ENCODE results near the gene ZNF565.
"Not testable (repeated sequence)": the region's sequence is repeated elsewhere in the genome, so short reads cannot be mapped to it uniquely, and the experiment has no call there.

ZNF565 gene

GRCh38 chr19:36182612-36183244 is 31.7 kb downstream of the ZNF565 start:
- H3K9me3 Mint-ChIP-seq, result no peaks in the 10 kb centered on the region
- no peak overlapping the region for H3K4me3 Mint-ChIP-seq
- H3K36me3 Mint-ChIP-seq, result peaks cover 6% of the 10 kb centered on the region
- no peak for ATAC-seq
- H3K4me1 Mint-ChIP-seq, result no peaks in the 10 kb centered on the region
- no peak overlapping the region for H3K27ac Mint-ChIP-seq
- DNase-seq (ENCODE audit: low spot score in 2 of 2), result no peak

GRCh38 chr19:36179077-36179476 is 35.4 kb downstream of the ZNF565 start:
- not testable (repeated sequence) for H3K4me1 Mint-ChIP-seq; H3K9me3 Mint-ChIP-seq; ATAC-seq; H3K4me3 Mint-ChIP-seq; H3K36me3 Mint-ChIP-seq; H3K27ac Mint-ChIP-seq; DNase-seq (ENCODE audit: low spot score in 2 of 2)

- not testable (repeated sequence) for H3K9me3 Mint-ChIP-seq; H3K4me3 Mint-ChIP-seq; DNase-seq (ENCODE audit: low spot score in 2 of 2); H3K27ac Mint-ChIP-seq; ATAC-seq; H3K36me3 Mint-ChIP-seq; H3K4me1 Mint-ChIP-seq
These were observed 40.6 kb downstream of the ZNF565 start for GRCh38 chr19:36173846-36174245.

GRCh38 chr19:36172852-36173251 is 41.6 kb downstream of the ZNF565 start:
- H3K36me3 Mint-ChIP-seq, result no peaks in the 10 kb centered on the region
- no peak for ATAC-seq
- H3K9me3 Mint-ChIP-seq, result no peaks in the 10 kb centered on the region
- H3K4me3 Mint-ChIP-seq, result no peak overlapping the region
- H3K27ac Mint-ChIP-seq, result no peak overlapping the region
- no peak for DNase-seq (ENCODE audit: low spot score in 2 of 2)
- H3K4me1 Mint-ChIP-seq, result peaks cover 6% of the 10 kb centered on the region

GRCh38 chr19:36169084-36169760 is 45.2 kb downstream of the ZNF565 start:
- ATAC-seq (no peak), DNase-seq (ENCODE audit: low spot score in 2 of 2) (no peak)
- Mint-ChIP-seq H3K4me3 (no peak overlapping the region), H3K27ac (no peak overlapping the region), H3K9me3 (no peaks in the 10 kb centered on the region), H3K4me1 (peaks cover 6% of the 10 kb centered on the region), H3K36me3 (no peaks in the 10 kb centered on the region)

GRCh38 chr19:36163813-36164212 is 50.7 kb downstream of the ZNF565 start:
- ATAC-seq, result no peak
- Mint-ChIP-seq H3K4me1 (peaks cover 5% of the 10 kb centered on the region), H3K27ac (no peak overlapping the region), H3K36me3 (no peaks in the 10 kb centered on the region), H3K4me3 (no peak overlapping the region), H3K9me3 (no peaks in the 10 kb centered on the region)
- DNase-seq (ENCODE audit: low spot score in 2 of 2), result no peak

GRCh38 chr19:36160821-36161596 is 53.5 kb downstream of the ZNF565 start:
- H3K27ac Mint-ChIP-seq, result peak overlapping the region; percentile 43
- DNase-seq (ENCODE audit: low spot score in 2 of 2) (no peak), ATAC-seq (no peak)
- no peaks in the 10 kb centered on the region for H3K36me3 Mint-ChIP-seq
- peaks cover 22% of the 10 kb centered on the region for H3K4me1 Mint-ChIP-seq
- no peaks in the 10 kb centered on the region for H3K9me3 Mint-ChIP-seq
- H3K4me3 Mint-ChIP-seq, result no peak overlapping the region

GRCh38 chr19:36153126-36153525 is 61.3 kb downstream of the ZNF565 start:
- peaks cover 43% of the 10 kb centered on the region for H3K36me3 Mint-ChIP-seq
- H3K9me3 Mint-ChIP-seq, result no peaks in the 10 kb centered on the region
- peaks cover 35% of the 10 kb centered on the region for H3K4me1 Mint-ChIP-seq
- DNase-seq (ENCODE audit: low spot score in 2 of 2) (no peak), ATAC-seq (no peak)
- no peak overlapping the region for H3K27ac Mint-ChIP-seq
- H3K4me3 Mint-ChIP-seq, result no peak overlapping the region

- ATAC-seq (no peak), DNase-seq (ENCODE audit: low spot score in 2 of 2) (no peak)
- no peaks in the 10 kb centered on the region for H3K9me3 Mint-ChIP-seq
- peaks cover 49% of the 10 kb centered on the region for H3K36me3 Mint-ChIP-seq
- peaks cover 33% of the 10 kb centered on the region for H3K4me1 Mint-ChIP-seq
- H3K4me3 Mint-ChIP-seq, result no peak within 1 kb of the TSS
- H3K27ac Mint-ChIP-seq, result no peak within 1 kb of the TSS
These were observed 61.9 kb downstream of the ZNF565 start, which contains the start of gene COX7A1 for GRCh38 chr19:36152352-36153091. COX7A1 (minus strand) TSS chr19:36152447; CDS start chr19:36152407, 40 bp downstream.

- H3K4me3 Mint-ChIP-seq, result no peak overlapping the region
- ATAC-seq (no peak), DNase-seq (ENCODE audit: low spot score in 2 of 2) (no peak)
- H3K36me3 Mint-ChIP-seq, result peaks cover 54% of the 10 kb centered on the region
- H3K27ac Mint-ChIP-seq, result no peak overlapping the region
- no peaks in the 10 kb centered on the region for H3K9me3 Mint-ChIP-seq
- H3K4me1 Mint-ChIP-seq, result peaks cover 30% of the 10 kb centered on the region
These were observed 62.5 kb downstream of the ZNF565 start for GRCh38 chr19:36152019-36152351.

GRCh38 chr19:36151144-36152018 is 63.1 kb downstream of the ZNF565 start:
- peak overlapping the region; percentile 38 for H3K27ac Mint-ChIP-seq
- no peak overlapping the region for H3K4me3 Mint-ChIP-seq
- ATAC-seq, result no peak
- H3K4me1 Mint-ChIP-seq, result peaks cover 30% of the 10 kb centered on the region
- peaks cover 60% of the 10 kb centered on the region for H3K36me3 Mint-ChIP-seq
- no peaks in the 10 kb centered on the region for H3K9me3 Mint-ChIP-seq
- DNase-seq (ENCODE audit: low spot score in 2 of 2), result no peak

- peak; percentile 13 for ATAC-seq
- Mint-ChIP-seq H3K27ac (peak overlapping the region; percentile 38), H3K4me1 (peaks cover 26% of the 10 kb centered on the region), H3K4me3 (no peak overlapping the region), H3K9me3 (no peaks in the 10 kb centered on the region), H3K36me3 (peaks cover 68% of the 10 kb centered on the region)
- DNase-seq (ENCODE audit: low spot score in 2 of 2), result no peak
These were observed 63.9 kb downstream of the ZNF565 start for GRCh38 chr19:36150586-36150985.

GRCh38 chr19:36149673-36150406 is 64.6 kb downstream of the ZNF565 start:
- Mint-ChIP-seq H3K27ac (peak overlapping the region; percentile 38), H3K9me3 (no peaks in the 10 kb centered on the region), H3K36me3 (peaks cover 70% of the 10 kb centered on the region), H3K4me1 (peaks cover 22% of the 10 kb centered on the region), H3K4me3 (no peak overlapping the region)
- ATAC-seq (no peak), DNase-seq (ENCODE audit: low spot score in 2 of 2) (no peak)

- peaks cover 97% of the 10 kb centered on the region for H3K36me3 Mint-ChIP-seq
- H3K27ac Mint-ChIP-seq, result no peak overlapping the region
- peaks cover 37% of the 10 kb centered on the region for H3K4me1 Mint-ChIP-seq
- H3K9me3 Mint-ChIP-seq, result peaks cover 2% of the 10 kb centered on the region
- no peak overlapping the region for H3K4me3 Mint-ChIP-seq
- DNase-seq (ENCODE audit: low spot score in 2 of 2) (no peak), ATAC-seq (no peak)
These were observed 69.8 kb downstream of the ZNF565 start for GRCh38 chr19:36144624-36145023.

Data from stimulated activated effector memory CD8-positive, alpha-beta T cell treated with anti-CD3 and anti-CD28 coated beads, Interleukin-12 subunit alpha, Interleukin-12 subunit beta, amount 100 ng/mL, for 72 hours (primary cell).